Activated T-cell treated with anti-CD3 and anti-CD28 coated beads, Interleukin-2, amount 50 U/mL, for 24 hours (primary cell): ENCODE data around the gene MRS2.
"Not testable (repeated sequence)": the region's sequence is repeated elsewhere in the genome, so short reads cannot be mapped to it uniquely, and the experiment has no call there.

Source experiments
- DNase-seq: peaks from one replicate; pipeline ENCODE4 v3.0.0-alpha.2; 2020
- H3K27ac Mint-ChIP-seq: 2 replicates; pipeline ENCODE4 v1.8.0; 2020; ENCODE audit warnings: mild to moderate bottlenecking, mixed read lengths
- H3K27me3 Mint-ChIP-seq: 2 replicates; pipeline ENCODE4 v1.8.0; 2020; ENCODE audit warnings: mixed read lengths
- H3K36me3 Mint-ChIP-seq: 2 replicates; pipeline ENCODE4 v1.8.0; 2020; ENCODE audit warnings: low read depth, mixed read lengths
- H3K4me1 Mint-ChIP-seq: 2 replicates; pipeline ENCODE4 v1.8.0; 2020; ENCODE audit warnings: low read depth, mixed read lengths
- H3K4me3 Mint-ChIP-seq: 2 replicates; pipeline ENCODE4 v1.8.0; 2020; ENCODE audit warnings: mild to moderate bottlenecking, moderate library complexity, mixed read lengths
- H3K9me3 Mint-ChIP-seq: 2 replicates; pipeline ENCODE4 v1.8.0; 2020; ENCODE audit warnings: mixed read lengths

The MRS2 gene

DNA sequence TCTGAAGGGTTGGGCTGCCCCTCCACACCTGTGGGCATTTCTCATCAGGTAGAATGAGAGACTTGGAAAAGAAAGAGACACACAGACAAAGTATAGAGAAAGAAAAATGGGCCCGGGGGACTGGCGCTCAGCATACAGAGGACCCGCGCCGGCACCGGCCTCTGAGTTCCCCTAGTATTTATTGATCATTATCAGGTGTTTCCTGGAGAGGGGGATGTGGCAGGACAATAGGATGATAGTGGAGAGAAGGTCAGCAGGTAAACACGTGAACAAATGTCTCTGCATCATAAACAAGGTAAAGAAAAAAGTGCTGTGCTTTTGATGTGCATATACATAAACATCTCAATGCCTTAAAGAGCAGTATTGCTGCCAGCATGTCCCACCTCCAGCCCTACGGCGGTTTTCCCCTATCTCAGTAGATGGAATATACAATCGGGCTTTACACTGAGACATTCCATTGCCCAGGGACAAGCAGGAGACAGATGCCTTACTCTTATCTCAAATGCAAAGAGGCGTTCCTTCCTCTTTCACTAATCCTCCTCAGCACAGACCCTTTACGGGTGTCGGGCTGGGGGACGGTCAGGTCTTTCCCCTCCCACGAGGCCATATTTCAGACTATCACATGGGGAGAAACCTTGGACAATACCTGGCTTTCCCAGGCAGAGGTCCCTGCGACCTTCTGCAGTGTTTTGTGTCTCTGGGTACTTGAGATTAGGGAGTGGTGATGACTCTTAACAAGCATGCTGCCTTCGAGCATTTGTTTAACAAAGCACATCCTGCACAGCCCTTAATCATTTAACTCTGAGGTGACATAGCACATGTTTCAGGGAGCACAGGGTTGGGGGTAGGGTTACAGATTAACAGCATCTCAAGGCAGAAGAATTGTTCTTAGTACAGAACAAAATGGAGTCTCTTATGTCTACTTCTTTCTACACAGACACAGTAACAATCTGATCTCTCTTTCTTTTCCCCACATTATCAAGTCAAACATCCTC lies 2.4 kb upstream of the MRS2 start:
- not testable (repeated sequence) for H3K27ac Mint-ChIP-seq, H3K9me3 Mint-ChIP-seq, H3K4me3 Mint-ChIP-seq, DNase-seq
- H3K27me3 Mint-ChIP-seq = peaks cover 44% of the 10 kb centered on the region
- H3K4me1 Mint-ChIP-seq = peaks cover 34% of the 10 kb centered on the region
- H3K36me3 Mint-ChIP-seq = peaks cover 22% of the 10 kb centered on the region

DNA sequence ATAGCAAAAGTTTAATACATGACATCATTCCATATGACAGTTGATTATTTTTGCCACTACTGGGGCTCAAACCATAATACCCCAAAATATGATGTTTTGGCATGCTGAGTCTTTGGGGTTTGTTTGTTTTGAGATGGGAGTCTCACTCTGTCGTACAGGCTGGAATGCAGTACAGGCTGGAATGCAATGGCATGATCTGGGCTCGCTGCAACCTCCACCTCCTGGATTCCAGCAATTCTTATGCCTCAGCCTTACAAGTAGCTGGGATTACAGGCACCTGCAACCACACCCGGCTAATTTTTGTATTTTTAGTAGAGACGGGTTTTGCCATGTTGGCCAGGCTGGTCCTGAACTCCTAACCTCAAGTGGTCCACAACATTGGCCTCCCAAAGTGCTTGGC lies 1.3 kb upstream of the MRS2 start:
- DNase-seq = no peak
- Mint-ChIP-seq H3K4me1 (peaks cover 36% of the 10 kb centered on the region), H3K9me3 (peaks cover 2% of the 10 kb centered on the region), H3K27ac (no peak overlapping the region), H3K4me3 (no peak overlapping the region), H3K27me3 (peaks cover 37% of the 10 kb centered on the region), H3K36me3 (peaks cover 28% of the 10 kb centered on the region)

DNA sequence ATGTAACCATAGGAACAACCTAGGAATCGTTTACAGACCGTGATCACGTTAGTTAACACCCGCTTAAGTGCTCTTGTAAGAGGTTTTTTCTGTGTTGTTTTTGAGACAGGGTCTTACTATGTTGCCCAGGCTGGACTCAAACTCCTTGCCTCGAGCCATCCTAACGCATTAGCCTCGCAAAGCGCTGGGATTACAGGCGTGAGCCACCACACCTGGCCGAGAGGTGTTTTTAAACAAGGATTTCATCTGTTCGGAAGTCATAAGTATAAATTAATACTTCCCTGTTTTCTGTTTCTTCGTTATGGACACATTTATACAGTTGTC lies 727 bp downstream of the MRS2 start:
- Mint-ChIP-seq H3K4me3 (peak overlapping the region; percentile 95), H3K27me3 (peaks cover 22% of the 10 kb centered on the region), H3K4me1 (peaks cover 43% of the 10 kb centered on the region), H3K27ac (peak overlapping the region; percentile 87), H3K9me3 (no peaks in the 10 kb centered on the region), H3K36me3 (peaks cover 41% of the 10 kb centered on the region)
- DNase-seq = no peak

- Mint-ChIP-seq H3K4me3 (no peak overlapping the region), H3K4me1 (peaks cover 51% of the 10 kb centered on the region), H3K36me3 (peaks cover 55% of the 10 kb centered on the region), H3K27ac (no peak overlapping the region), H3K27me3 (peaks cover 7% of the 10 kb centered on the region), H3K9me3 (no peaks in the 10 kb centered on the region)
- no peak for DNase-seq
These were observed 2.5 kb downstream of the MRS2 start for GRCh38 chr6:24405262-24405661.

GRCh38 chr6:24408719-24409410 lies 6.1 kb downstream of the MRS2 start:
- peaks cover 75% of the 10 kb centered on the region for H3K36me3 Mint-ChIP-seq
- DNase-seq = no peak
- H3K27ac Mint-ChIP-seq = peak overlapping the region; percentile 33
- peaks cover 33% of the 10 kb centered on the region for H3K4me1 Mint-ChIP-seq
- no peaks in the 10 kb centered on the region for H3K27me3 Mint-ChIP-seq
- H3K9me3 Mint-ChIP-seq = no peaks in the 10 kb centered on the region
- no peak overlapping the region for H3K4me3 Mint-ChIP-seq

GRCh38 chr6:24410622-24411021 lies 7.9 kb downstream of the MRS2 start:
- DNase-seq = no peak
- H3K4me3 Mint-ChIP-seq = no peak overlapping the region
- peaks cover 72% of the 10 kb centered on the region for H3K36me3 Mint-ChIP-seq
- H3K4me1 Mint-ChIP-seq = peaks cover 18% of the 10 kb centered on the region
- H3K27me3 Mint-ChIP-seq = no peaks in the 10 kb centered on the region
- H3K9me3 Mint-ChIP-seq = no peaks in the 10 kb centered on the region
- H3K27ac Mint-ChIP-seq = peak overlapping the region; percentile 49

DNA sequence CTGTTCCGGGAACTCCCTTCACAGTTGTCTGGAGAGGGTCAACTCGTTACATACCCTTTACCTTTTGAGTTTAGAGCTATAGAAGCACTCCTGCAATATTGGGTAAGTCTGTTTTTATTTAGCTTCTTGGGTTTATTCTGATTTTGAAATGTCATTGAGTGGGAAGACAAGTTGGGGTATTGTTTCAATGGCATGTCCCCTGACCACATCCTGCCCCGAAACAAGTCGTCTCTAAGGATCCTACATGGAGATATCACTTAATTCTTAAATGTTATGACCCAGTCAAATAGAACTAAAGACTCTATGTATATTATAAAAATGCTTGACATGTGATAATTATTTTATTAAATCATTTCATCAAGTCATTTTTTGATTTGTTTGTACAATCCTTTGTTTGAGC lies 9.6 kb downstream of the MRS2 start:
- no peak overlapping the region for H3K4me3 Mint-ChIP-seq
- no peaks in the 10 kb centered on the region for H3K27me3 Mint-ChIP-seq
- peaks cover 18% of the 10 kb centered on the region for H3K4me1 Mint-ChIP-seq
- H3K27ac Mint-ChIP-seq = peak overlapping the region; percentile 5
- H3K36me3 Mint-ChIP-seq = peaks cover 83% of the 10 kb centered on the region
- DNase-seq = no peak
- H3K9me3 Mint-ChIP-seq = no peaks in the 10 kb centered on the region

DNA sequence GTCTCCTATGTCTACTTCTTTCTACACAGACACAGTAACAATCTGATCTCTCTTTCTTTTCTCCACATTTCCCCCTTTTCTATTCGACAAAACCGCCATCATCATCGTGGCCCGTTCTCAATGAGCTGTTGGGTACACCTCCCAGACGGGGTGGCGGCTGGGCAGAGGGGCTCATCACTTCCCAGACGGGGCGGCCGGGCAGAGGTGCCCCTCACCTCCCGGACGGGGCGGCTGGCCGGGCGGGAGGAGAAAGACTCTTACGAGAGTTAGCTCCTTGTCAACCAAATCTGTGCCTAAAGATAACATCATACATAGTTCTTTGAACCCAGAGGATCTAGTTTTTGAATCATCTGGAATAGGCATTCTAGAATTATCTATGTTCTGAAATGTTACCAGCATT lies 11.8 kb downstream of the MRS2 start:
- not testable (repeated sequence) for H3K27me3 Mint-ChIP-seq, H3K9me3 Mint-ChIP-seq, H3K4me3 Mint-ChIP-seq, H3K4me1 Mint-ChIP-seq, DNase-seq, H3K27ac Mint-ChIP-seq
- peaks cover 80% of the 10 kb centered on the region for H3K36me3 Mint-ChIP-seq

DNA sequence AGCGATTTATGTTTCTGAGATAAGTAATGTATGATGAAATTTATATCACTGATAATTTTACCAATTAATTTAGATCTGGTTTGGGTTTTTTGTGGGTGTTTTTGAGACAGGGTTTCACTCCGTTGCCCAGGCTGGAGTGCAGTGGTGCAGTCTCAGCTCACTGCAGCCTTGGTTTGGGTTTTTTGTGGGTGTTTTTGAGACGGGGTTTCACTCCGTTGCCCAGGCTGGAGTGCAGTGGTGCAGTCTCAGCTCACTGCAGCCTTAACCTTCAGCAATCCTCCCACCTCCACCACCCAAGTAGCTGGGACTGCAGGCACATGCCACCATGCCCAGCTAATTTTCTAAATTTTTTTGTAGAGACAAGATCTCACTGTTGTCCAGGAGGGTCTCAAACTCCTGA lies 13.0 kb downstream of the MRS2 start:
- Mint-ChIP-seq H3K27ac (no peak overlapping the region), H3K27me3 (no peaks in the 10 kb centered on the region), H3K9me3 (no peaks in the 10 kb centered on the region), H3K36me3 (peaks cover 82% of the 10 kb centered on the region), H3K4me3 (no peak overlapping the region), H3K4me1 (no peaks in the 10 kb centered on the region)
- DNase-seq = no peak

- DNase-seq = no peak
- Mint-ChIP-seq H3K4me1 (no peaks in the 10 kb centered on the region), H3K9me3 (no peaks in the 10 kb centered on the region), H3K4me3 (no peak overlapping the region), H3K27ac (no peak overlapping the region), H3K36me3 (peaks cover 90% of the 10 kb centered on the region), H3K27me3 (no peaks in the 10 kb centered on the region)
These were observed 16.8 kb downstream of the MRS2 start for GRCh38 chr6:24419526-24419925.

DNA sequence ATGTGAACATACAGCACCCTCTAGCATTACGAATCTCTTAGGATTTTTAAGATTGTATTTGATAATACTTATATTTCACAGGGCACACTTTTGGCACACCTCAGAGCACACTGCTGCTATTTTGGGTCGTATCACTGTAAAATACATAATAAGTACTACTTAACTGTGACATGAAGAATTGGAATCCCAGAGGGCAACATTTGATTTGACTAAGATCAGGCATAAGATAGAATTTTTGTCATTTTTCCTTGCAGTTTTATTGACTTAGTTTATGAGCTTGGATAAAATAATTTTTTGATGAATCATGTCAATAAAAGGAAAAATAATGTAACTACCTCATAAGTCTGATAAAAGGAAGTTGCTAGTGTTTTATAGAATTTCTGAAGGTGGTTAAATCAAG lies 22.4 kb downstream of the MRS2 start:
- no peaks in the 10 kb centered on the region for H3K27me3 Mint-ChIP-seq
- H3K36me3 Mint-ChIP-seq = peaks cover 77% of the 10 kb centered on the region
- no peak for DNase-seq
- no peaks in the 10 kb centered on the region for H3K4me1 Mint-ChIP-seq
- no peaks in the 10 kb centered on the region for H3K9me3 Mint-ChIP-seq
- no peak overlapping the region for H3K4me3 Mint-ChIP-seq
- H3K27ac Mint-ChIP-seq = no peak overlapping the region

GRCh38 chr6:24426729-24427446 lies 24.2 kb downstream of the MRS2 start:
- H3K27me3 Mint-ChIP-seq = no peaks in the 10 kb centered on the region

DNA sequence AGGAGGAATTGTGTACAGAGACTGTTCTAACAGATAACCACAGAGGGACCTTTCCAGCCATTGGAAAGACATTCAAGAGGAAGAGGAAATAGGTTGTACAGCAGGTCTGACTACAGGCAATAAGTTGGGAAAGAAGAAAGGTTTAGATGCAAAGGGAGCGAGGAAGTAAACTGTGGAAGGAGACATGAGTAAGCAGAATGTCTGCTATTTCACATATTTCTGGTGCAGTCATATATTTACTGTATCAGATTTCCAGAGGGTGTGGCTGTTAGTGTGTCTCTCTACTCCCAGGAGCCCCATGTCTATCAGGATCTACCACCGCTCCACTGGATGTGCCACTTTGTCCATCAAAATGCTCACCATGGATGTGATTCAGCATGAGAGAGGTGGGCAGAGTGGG lies 25.9 kb downstream of the MRS2 start:
- Mint-ChIP-seq H3K9me3 (no peaks in the 10 kb centered on the region), H3K4me1 (no peaks in the 10 kb centered on the region), H3K36me3 (peaks cover 43% of the 10 kb centered on the region), H3K27ac (peak overlapping the region; percentile 3), H3K27me3 (no peaks in the 10 kb centered on the region), H3K4me3 (no peak overlapping the region)
- no peak for DNase-seq

More at GRCh38 chr6:24426729-24427446, 24.2 kb downstream of the MRS2 start:
- no peaks in the 10 kb centered on the region for H3K9me3 Mint-ChIP-seq
- H3K4me3 Mint-ChIP-seq = no peak overlapping the region
- no peak for DNase-seq
- no peaks in the 10 kb centered on the region for H3K4me1 Mint-ChIP-seq
- H3K27ac Mint-ChIP-seq = peak overlapping the region; percentile 16
- peaks cover 61% of the 10 kb centered on the region for H3K36me3 Mint-ChIP-seq

DNA sequence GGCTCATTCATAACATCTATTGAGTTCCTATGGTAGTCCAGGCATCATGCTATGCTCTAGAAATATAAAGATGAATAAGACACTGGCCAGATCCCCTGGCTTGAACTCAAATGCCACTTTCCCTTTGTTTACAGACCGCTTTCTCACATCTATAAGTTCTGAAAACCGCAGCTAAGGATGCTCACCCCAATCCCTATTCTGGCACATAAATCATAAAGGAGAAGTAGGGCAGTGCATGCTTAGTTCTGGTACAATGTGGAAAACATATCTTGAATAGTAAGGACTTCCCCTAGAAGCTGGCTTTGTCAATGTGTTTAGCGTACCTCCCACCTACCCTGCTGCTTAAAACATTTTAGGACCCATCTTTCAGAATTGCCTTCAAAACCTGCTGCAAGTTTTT lies 26.4 kb downstream of the MRS2 start:
- DNase-seq = no peak
- Mint-ChIP-seq H3K9me3 (no peaks in the 10 kb centered on the region), H3K27ac (peak overlapping the region; percentile 3), H3K36me3 (peaks cover 40% of the 10 kb centered on the region), H3K4me1 (no peaks in the 10 kb centered on the region), H3K4me3 (no peak overlapping the region), H3K27me3 (no peaks in the 10 kb centered on the region)
